HG03460 (cell line): Measurements from ENCODE around the gene TLE1.
A peak's percentile ranks its signal among the peaks of the same experiment; 100 is the strongest.
"Not testable (repeated sequence)": the region's sequence is repeated elsewhere in the genome, so short reads cannot be mapped to it uniquely, and the experiment has no call there.

ENCODE experiments used
- ATAC-seq: cut with Tn5 transposase; IDR thresholded peaks from one replicate; pipeline ENCODE4 v1.9.1; 2021; ENCODE audit not compliant: unreplicated experiment

The TLE1 gene

GRCh38 chr9:81622471-81623255 is 66.7 kb downstream of the TLE1 start:
- ATAC-seq = no peak

GRCh38 chr9:81621785-81622259 is 67.5 kb downstream of the TLE1 start:
- no peak for ATAC-seq

GRCh38 chr9:81621118-81621517 is 68.2 kb downstream of the TLE1 start:
- no peak for ATAC-seq

GRCh38 chr9:81620002-81620390 is 69.4 kb downstream of the TLE1 start:
- ATAC-seq = peak; percentile 75

- ATAC-seq = peak; percentile 39
These were observed 69.9 kb downstream of the TLE1 start for GRCh38 chr9:81619353-81620001.

- no peak for ATAC-seq
These were observed 70.4 kb downstream of the TLE1 start for GRCh38 chr9:81618923-81619322.

GRCh38 chr9:81616141-81616540 is 73.2 kb downstream of the TLE1 start:
- no peak for ATAC-seq

GRCh38 chr9:81614335-81614734 is 75.0 kb downstream of the TLE1 start:
- ATAC-seq = no peak

GRCh38 chr9:81613002-81613812 is 76.1 kb downstream of the TLE1 start:
- ATAC-seq = no peak

- no peak for ATAC-seq
These were observed 77.7 kb downstream of the TLE1 start for GRCh38 chr9:81611664-81612063.

- no peak for ATAC-seq
These were observed 78.6 kb downstream of the TLE1 start for GRCh38 chr9:81610740-81611107.

- no peak for ATAC-seq
These were observed 79.3 kb downstream of the TLE1 start for GRCh38 chr9:81609782-81610739.

GRCh38 chr9:81608289-81608657 is 81.1 kb downstream of the TLE1 start:
- ATAC-seq = no peak

GRCh38 chr9:81607593-81608288 is 81.6 kb downstream of the TLE1 start:
- ATAC-seq = no peak

GRCh38 chr9:81606261-81606660 is 83.1 kb downstream of the TLE1 start:
- not testable (repeated sequence) for ATAC-seq

- ATAC-seq = no peak
These were observed 84.1 kb downstream of the TLE1 start for GRCh38 chr9:81605170-81605670.

GRCh38 chr9:81604306-81605169 is 84.8 kb downstream of the TLE1 start:
- no peak for ATAC-seq

- no peak for ATAC-seq
These were observed 86.3 kb downstream of the TLE1 start for GRCh38 chr9:81602887-81603680.
